Lung (tissue), 12 donors: ENCODE measurements around the gene APC2. TPM values are rescaled to one million over a fixed set of nuclear protein-coding genes. Genes with fewer than 3 reads are reported as not detected.
"Not testable (repeated sequence)": the region's sequence is repeated elsewhere in the genome, so short reads cannot be mapped to it uniquely, and the experiment has no call there.

ENCODE experiments used
- ATAC-seq: fragments of 200-7000 bp; cut with Tn5 transposase; one replicate; pipeline ENCODE4 v1.9.1; 2020; ENCODE audit warnings: moderate number of reproducible peaks; ENCODE audit not compliant: insufficient read depth, low FRiP score
- DNase-seq, 3 donors: peaks; one replicate each; pipeline ENCODE4 v3.0.0-alpha.2; 2013 to 2017
- H3K27ac ChIP-seq, 2 donors: one replicate each; pipeline ENCODE4 v1.5.1; 2013; ENCODE audit warnings: mild to moderate bottlenecking in 2 of 2, moderate library complexity in 2 of 2, control low read depth in 1 of 2, inconsistent platforms in 1 of 2, low read depth in 1 of 2, low read length in 1 of 2
- H3K27me3 ChIP-seq, 3 donors: one replicate each; pipeline ENCODE4 v1.5.1; 2013; ENCODE audit warnings: low read length in 2 of 3; ENCODE audit not compliant: control insufficient read depth in 3 of 3, insufficient read depth in 3 of 3
- H3K36me3 ChIP-seq, 4 donors: one replicate each; pipeline ENCODE4 v1.5.1; 2013; ENCODE audit warnings: low read length in 4 of 4, mild to moderate bottlenecking in 1 of 4, moderate library complexity in 1 of 4; ENCODE audit not compliant: control insufficient read depth in 4 of 4, insufficient read depth in 4 of 4
- H3K4me1 ChIP-seq, 5 donors: one replicate each; pipeline ENCODE4 v1.5.1; 2013; ENCODE audit warnings: low read length in 5 of 5, mild to moderate bottlenecking in 2 of 5, moderate library complexity in 1 of 5; ENCODE audit not compliant: control insufficient read depth in 5 of 5, insufficient read depth in 5 of 5
- H3K4me3 ChIP-seq: one replicate; pipeline ENCODE4 v1.5.1; 2013; ENCODE audit warnings: mild to moderate bottlenecking, control low read depth, moderate library complexity
- H3K9ac ChIP-seq, 2 donors: one replicate each; pipeline ENCODE4 v1.5.1; 2013; ENCODE audit warnings: low read length in 2 of 2, control low read depth in 1 of 2; ENCODE audit not compliant: insufficient read depth in 1 of 2
- H3K9me3 ChIP-seq, 4 donors: one replicate each; pipeline ENCODE4 v1.5.1; 2013; ENCODE audit warnings: low read length in 3 of 4, mild to moderate bottlenecking in 1 of 4, moderate library complexity in 1 of 4; ENCODE audit not compliant: control insufficient read depth in 4 of 4, insufficient read depth in 3 of 4
- WGBS, 2 donors: extraction: QIAGEN DNeasy Blood & Tissue Kit; methylation state at CpG; one replicate each; pipeline ENCODE4 v1.1.7; 2013; 5-methylcytosine and 5-hydroxymethylcytosine counted together
- polyA plus RNA-seq, 2 donors: library from polyadenylated mRNA; stranded (reverse); fragments of 200-250 nt; gene quantifications; one replicate each; pipeline ENCODE4 v1.2.1, GENCODE V29; 2013
- total RNA-seq, 2 donors: library from RNA; depleted of rRNA in 1 of 2; stranded (reverse); fragments of >200 nt in 1 of 2; gene quantifications; one replicate each; pipeline ENCODE4 v1.2.1, GENCODE V29; 2014 to 2021
- TF ChIP-seq, protein P1 (sequence below): IDR thresholded peaks from 2 replicates; pipeline ENCODE4 v1.5.1; 2012; ENCODE audit warnings: mild to moderate bottlenecking; ENCODE audit errors: control extremely low read depth, extremely low read depth
- donor health status: control.
- donor health status: control.
- donor health status: Bipolar disorder and iron deficiency.
- donor health status: healthy.
- donor health status: DM: yes; HTN: yes; CAD: no.

The APC2 gene
- total and polyA plus RNA-seq, 4 donors: 0.01 to 0.37 (median 0.10) TPM

- peaks cover 0 to 9% (median 3%) of the 10 kb centered on the region in 5 donors for H3K4me1 ChIP-seq
- DNase-seq (no peak), ATAC-seq (no peak)
- H3K27ac ChIP-seq: no peak overlapping the region
- WGBS, 2 donors: 65 to 78% methylated on average over 38 to 40 of the region's 40 CpGs
- TF ChIP-seq, protein P1, sequence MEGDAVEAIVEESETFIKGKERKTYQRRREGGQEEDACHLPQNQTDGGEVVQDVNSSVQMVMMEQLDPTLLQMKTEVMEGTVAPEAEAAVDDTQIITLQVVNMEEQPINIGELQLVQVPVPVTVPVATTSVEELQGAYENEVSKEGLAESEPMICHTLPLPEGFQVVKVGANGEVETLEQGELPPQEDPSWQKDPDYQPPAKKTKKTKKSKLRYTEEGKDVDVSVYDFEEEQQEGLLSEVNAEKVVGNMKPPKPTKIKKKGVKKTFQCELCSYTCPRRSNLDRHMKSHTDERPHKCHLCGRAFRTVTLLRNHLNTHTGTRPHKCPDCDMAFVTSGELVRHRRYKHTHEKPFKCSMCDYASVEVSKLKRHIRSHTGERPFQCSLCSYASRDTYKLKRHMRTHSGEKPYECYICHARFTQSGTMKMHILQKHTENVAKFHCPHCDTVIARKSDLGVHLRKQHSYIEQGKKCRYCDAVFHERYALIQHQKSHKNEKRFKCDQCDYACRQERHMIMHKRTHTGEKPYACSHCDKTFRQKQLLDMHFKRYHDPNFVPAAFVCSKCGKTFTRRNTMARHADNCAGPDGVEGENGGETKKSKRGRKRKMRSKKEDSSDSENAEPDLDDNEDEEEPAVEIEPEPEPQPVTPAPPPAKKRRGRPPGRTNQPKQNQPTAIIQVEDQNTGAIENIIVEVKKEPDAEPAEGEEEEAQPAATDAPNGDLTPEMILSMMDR: no peak
- H3K9me3 ChIP-seq: peaks cover 0 to 2% (median 0%) of the 10 kb centered on the region in 4 donors
- peaks cover 3 to 12% (median 5%) of the 10 kb centered on the region in 3 donors for H3K27me3 ChIP-seq
- H3K36me3 ChIP-seq: no peaks in the 10 kb centered on the region
- H3K4me3 ChIP-seq: no peak overlapping the region
- H3K9ac ChIP-seq: no peak overlapping the region
These were observed 46.1 kb downstream of the APC2 start for GRCh38 chr19:1495799-1496713.

GRCh38 chr19:1496714-1497577 lies 47.0 kb downstream of the APC2 start:
- DNase-seq (no peak), ATAC-seq (no peak)

GRCh38 chr19:1497578-1498235 lies 47.8 kb downstream of the APC2 start:
- 84 to 87% methylated on average over 24 to 25 of the region's 25 CpGs for WGBS, 2 donors
- DNase-seq (no peak), ATAC-seq (no peak)
- Histone ChIP-seq H3K4me1 (peaks cover 0 to 4% (median 2%) of the 10 kb centered on the region in 5 donors), H3K36me3 (no peaks in the 10 kb centered on the region), H3K27me3 (peaks cover 4 to 6% (median 5%) of the 10 kb centered on the region in 3 donors), H3K9ac (no peak overlapping the region), H3K27ac (no peak overlapping the region), H3K9me3 (peaks cover 0 to under 1% (median 0%) of the 10 kb centered on the region in 4 donors), H3K4me3 (no peak overlapping the region)
- TF ChIP-seq, protein P1: no peak

More at GRCh38 chr19:1496714-1497577, 47.0 kb downstream of the APC2 start:
- peaks cover 0 to 2% (median 0%) of the 10 kb centered on the region in 4 donors for H3K9me3 ChIP-seq
- H3K4me3 ChIP-seq: no peak overlapping the region
- peaks cover 3 to 9% (median 5%) of the 10 kb centered on the region in 3 donors for H3K27me3 ChIP-seq
- H3K4me1 ChIP-seq: peaks cover 0 to 4% (median 2%) of the 10 kb centered on the region in 5 donors
- H3K36me3 ChIP-seq: no peaks in the 10 kb centered on the region
- no peak overlapping the region for H3K9ac ChIP-seq
- 68 to 80% methylated on average over 36 to 39 of the region's 39 CpGs for WGBS, 2 donors
- no peak overlapping the region for H3K27ac ChIP-seq
- TF ChIP-seq, protein P1: no peak

- not testable (repeated sequence) for H3K4me3 ChIP-seq, ATAC-seq, H3K27ac ChIP-seq, H3K36me3 ChIP-seq, DNase-seq, H3K9me3 ChIP-seq, H3K9ac ChIP-seq
- WGBS, 2 donors: 88 to 98% methylated on average over 11 to 34 of the region's 34 CpGs
- H3K27me3 ChIP-seq: peaks cover 5 to 19% (median 18%) of the 10 kb centered on the region in 3 donors
- H3K4me1 ChIP-seq: peaks cover 0 to 10% (median 6%) of the 10 kb centered on the region in 5 donors
These were observed 49.3 kb downstream of the APC2 start for GRCh38 chr19:1499231-1499630.
